Thymus (tissue), 11 donors: Measurements from ENCODE around the gene PROM2. TPM values are rescaled to one million over a fixed set of nuclear protein-coding genes. Genes with fewer than 3 reads are reported as not detected.

Experiments used
- DNase-seq, 9 donors: peaks; one replicate each; pipeline ENCODE4 v3.0.0-alpha.2; 2013; ENCODE audit warnings: low spot score in 9 of 9, low read depth in 6 of 9, missing footprints in 1 of 9
- H3K27ac ChIP-seq, 2 donors: one replicate each; pipeline ENCODE4 v1.5.1; 2013; ENCODE audit warnings: control low read depth in 1 of 2, low read depth in 1 of 2, low read length in 1 of 2, mild to moderate bottlenecking in 1 of 2, moderate library complexity in 1 of 2
- H3K27me3 ChIP-seq, 2 donors: one replicate each; pipeline ENCODE4 v1.5.1; 2013; ENCODE audit warnings: low read length in 1 of 2; ENCODE audit not compliant: control insufficient read depth in 2 of 2, insufficient read depth in 1 of 2
- H3K36me3 ChIP-seq, 2 donors: one replicate each; pipeline ENCODE4 v1.5.1; 2013; ENCODE audit warnings: low read length in 1 of 2, mild to moderate bottlenecking in 1 of 2, moderate library complexity in 1 of 2; ENCODE audit not compliant: control insufficient read depth in 2 of 2, insufficient read depth in 2 of 2
- H3K4me1 ChIP-seq, 2 donors: one replicate each; pipeline ENCODE4 v1.5.1; 2013; ENCODE audit warnings: low read length in 2 of 2; ENCODE audit not compliant: control insufficient read depth in 2 of 2, insufficient read depth in 2 of 2
- H3K4me3 ChIP-seq, 2 donors: one replicate each; pipeline ENCODE4 v1.5.1; 2013; ENCODE audit warnings: low read length in 2 of 2, control low read depth in 1 of 2, mild to moderate bottlenecking in 1 of 2
- H3K9me3 ChIP-seq, 2 donors: one replicate each; pipeline ENCODE4 v1.5.1; 2013; ENCODE audit warnings: low read length in 1 of 2, mild to moderate bottlenecking in 1 of 2; ENCODE audit not compliant: control insufficient read depth in 2 of 2, insufficient read depth in 1 of 2
- WGBS: extraction: QIAGEN DNeasy Blood & Tissue Kit; methylation state at CpG from one replicate; pipeline ENCODE4 v1.1.7; 2013; 5-methylcytosine and 5-hydroxymethylcytosine counted together
- polyA plus RNA-seq: library from polyadenylated mRNA; stranded (reverse); fragments of 200-250 nt; gene quantifications from one replicate; pipeline ENCODE4 v1.2.3, GENCODE V29; 2013
- total RNA-seq: library from RNA; stranded (reverse); fragments of 120-200 nt; gene quantifications from one replicate; pipeline ENCODE4 v1.2.4, GENCODE V29; 2013
- donor health status: healthy.

Gene PROM2
- total and polyA plus RNA-seq, 2 donors: 2.3 to 4.3 TPM

- DNase-seq: no peak
- WGBS: 94% methylated on average over 5 of the region's 5 CpGs
These were observed 32.8 kb downstream of the PROM2 start for GRCh38 chr2:95307036-95307435.

DNA sequence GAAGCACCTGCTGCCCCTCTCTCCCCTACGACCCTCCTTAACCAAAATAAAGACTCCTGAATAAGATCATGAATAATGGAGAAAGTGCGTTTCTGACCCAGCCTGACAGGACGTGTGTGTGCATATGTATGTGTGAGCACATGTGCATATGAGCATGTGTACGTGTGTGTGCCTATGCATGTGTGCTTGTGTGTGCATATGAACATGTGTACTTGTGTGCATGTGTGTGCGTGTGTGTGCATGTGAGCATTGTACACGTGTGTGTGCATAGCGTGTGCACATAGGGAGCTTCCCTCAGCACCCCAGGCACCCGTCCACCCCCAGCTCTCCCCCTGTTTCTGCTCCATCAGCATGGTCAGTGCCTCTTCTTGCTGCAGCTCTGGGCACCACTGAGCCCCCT is 33.6 kb downstream of the PROM2 start:
- no peak for DNase-seq
- Histone ChIP-seq H3K36me3 (no peaks in the 10 kb centered on the region), H3K4me1 (no peaks in the 10 kb centered on the region), H3K4me3 (no peak overlapping the region), H3K9me3 (no peaks in the 10 kb centered on the region), H3K27me3 (no peaks in the 10 kb centered on the region), H3K27ac (no peak overlapping the region)
- WGBS: 84% methylated on average over 8 of the region's 8 CpGs

More at GRCh38 chr2:95307036-95307435, 32.8 kb downstream of the PROM2 start:
- H3K9me3 ChIP-seq: no peaks in the 10 kb centered on the region
- no peak overlapping the region for H3K4me3 ChIP-seq
- H3K4me1 ChIP-seq: no peaks in the 10 kb centered on the region
- no peaks in the 10 kb centered on the region for H3K36me3 ChIP-seq
- H3K27ac ChIP-seq: no peak overlapping the region
- no peaks in the 10 kb centered on the region for H3K27me3 ChIP-seq

DNA sequence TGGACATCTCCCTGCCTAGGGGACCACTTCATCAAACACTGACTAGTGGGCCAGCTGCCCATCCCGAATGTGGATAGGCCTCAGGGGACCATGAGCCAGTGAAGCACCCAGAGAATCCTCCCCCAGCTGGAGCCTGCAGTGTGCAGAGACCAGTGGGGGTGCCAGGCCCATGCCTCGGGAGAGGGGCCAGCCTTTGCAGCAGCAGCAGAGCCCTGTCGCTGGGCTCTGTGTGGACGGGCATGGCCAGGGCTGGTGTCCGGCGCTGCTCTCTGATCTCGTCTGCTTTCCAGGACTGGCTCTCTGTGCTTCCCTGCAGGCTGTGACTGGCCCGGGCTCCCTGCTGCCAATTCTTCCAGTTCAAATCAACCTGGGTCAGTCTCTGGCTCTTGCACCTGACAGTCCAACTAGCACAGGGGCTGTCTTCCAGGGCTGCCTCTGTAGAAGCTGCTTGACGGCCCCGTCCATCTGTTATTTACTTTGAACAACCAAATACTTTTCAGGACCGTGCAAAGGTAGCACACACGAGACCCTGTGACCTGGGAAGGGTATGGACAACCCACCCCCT is 34.3 kb downstream of the PROM2 start:
- no peak overlapping the region for H3K4me3 ChIP-seq
- no peak for DNase-seq
- 93% methylated on average over 12 of the region's 12 CpGs for WGBS
- H3K36me3 ChIP-seq: no peaks in the 10 kb centered on the region
- H3K27ac ChIP-seq: no peak overlapping the region
- H3K27me3 ChIP-seq: no peaks in the 10 kb centered on the region
- H3K9me3 ChIP-seq: no peaks in the 10 kb centered on the region
- H3K4me1 ChIP-seq: no peaks in the 10 kb centered on the region

GRCh38 chr2:95309599-95309998 is 35.4 kb downstream of the PROM2 start:
- Histone ChIP-seq H3K4me3 (no peak overlapping the region), H3K9me3 (no peaks in the 10 kb centered on the region), H3K36me3 (no peaks in the 10 kb centered on the region), H3K27me3 (no peaks in the 10 kb centered on the region), H3K27ac (no peak overlapping the region), H3K4me1 (no peaks in the 10 kb centered on the region)
- 90% methylated on average over 8 of the region's 8 CpGs for WGBS
- DNase-seq: no peak

GRCh38 chr2:95310216-95310615 is 36.0 kb downstream of the PROM2 start:
- H3K4me1 ChIP-seq: no peaks in the 10 kb centered on the region
- 89% methylated on average over 8 of the region's 8 CpGs for WGBS
- no peaks in the 10 kb centered on the region for H3K36me3 ChIP-seq
- no peak for DNase-seq
- H3K4me3 ChIP-seq: no peak overlapping the region
- no peak overlapping the region for H3K27ac ChIP-seq
- H3K27me3 ChIP-seq: no peaks in the 10 kb centered on the region
- no peaks in the 10 kb centered on the region for H3K9me3 ChIP-seq

DNA sequence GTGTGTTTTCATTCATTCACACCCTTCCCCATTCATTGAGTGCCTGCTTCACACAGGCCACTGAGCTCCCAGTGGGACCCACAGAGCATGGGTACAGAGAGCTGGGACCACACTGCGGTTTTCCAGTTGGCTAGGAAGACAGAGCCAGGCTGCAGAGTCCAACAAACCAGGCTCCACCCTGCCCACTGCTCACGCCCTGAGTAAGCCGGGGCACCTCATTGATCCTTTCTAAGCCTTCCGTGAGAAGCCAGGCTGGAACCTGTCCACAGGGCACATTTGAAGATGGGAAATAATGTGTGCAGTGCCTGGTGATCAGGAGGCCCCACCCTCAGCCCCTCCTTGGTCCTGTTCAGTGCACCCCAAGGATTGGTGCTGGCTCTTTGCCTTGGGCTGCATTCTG is 36.4 kb downstream of the PROM2 start:
- Histone ChIP-seq H3K9me3 (no peaks in the 10 kb centered on the region), H3K27ac (no peak overlapping the region), H3K36me3 (no peaks in the 10 kb centered on the region), H3K4me1 (no peaks in the 10 kb centered on the region), H3K27me3 (no peaks in the 10 kb centered on the region), H3K4me3 (no peak overlapping the region)
- 97% methylated on average over 4 of the region's 4 CpGs for WGBS
- no peak for DNase-seq

DNA sequence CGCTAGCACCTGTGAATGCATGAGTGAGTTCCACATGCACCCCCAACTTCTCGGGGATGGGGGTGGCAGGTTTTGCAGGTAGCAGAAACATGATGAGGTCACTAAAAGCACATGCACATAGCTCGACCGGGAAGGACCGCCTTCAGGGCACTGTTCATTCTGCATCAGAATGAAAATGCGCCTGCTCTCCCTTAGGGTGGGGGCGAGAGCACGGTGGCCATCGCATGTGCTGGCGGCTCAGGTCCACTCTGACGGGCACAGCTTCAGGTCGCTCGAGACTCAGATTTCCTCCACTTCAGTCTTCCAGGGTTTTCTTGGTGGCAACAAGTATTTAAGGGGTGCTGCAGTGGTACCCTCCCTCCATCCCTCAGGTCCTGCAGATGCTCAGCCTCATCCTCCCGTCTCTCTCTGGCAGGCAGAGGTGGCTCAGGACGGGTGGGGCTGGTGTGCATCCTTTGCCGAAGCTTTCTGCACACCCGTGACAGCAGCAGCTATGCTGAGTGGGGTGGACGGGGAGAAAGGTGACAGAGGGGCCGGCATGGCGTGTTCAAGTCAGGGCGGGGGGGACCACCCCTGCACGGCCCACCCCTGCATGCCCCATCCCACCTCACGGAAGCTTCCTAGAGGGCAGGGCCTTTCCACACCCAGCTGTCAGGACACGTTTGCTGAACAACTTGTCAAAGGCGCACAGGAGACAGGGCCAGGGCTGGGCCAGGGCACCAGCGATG is 37.7 kb downstream of the PROM2 start:
- H3K36me3 ChIP-seq: no peaks in the 10 kb centered on the region
- no peak for DNase-seq
- no peaks in the 10 kb centered on the region for H3K27me3 ChIP-seq
- H3K9me3 ChIP-seq: no peaks in the 10 kb centered on the region
- WGBS: 92% methylated on average over 26 of the region's 26 CpGs
- H3K27ac ChIP-seq: no peak overlapping the region
- no peak overlapping the region for H3K4me3 ChIP-seq
- H3K4me1 ChIP-seq: no peaks in the 10 kb centered on the region

GRCh38 chr2:95312543-95313201 is 38.4 kb downstream of the PROM2 start:
- Histone ChIP-seq H3K9me3 (no peaks in the 10 kb centered on the region), H3K27ac (no peak overlapping the region), H3K4me3 (no peak overlapping the region), H3K36me3 (no peaks in the 10 kb centered on the region), H3K27me3 (no peaks in the 10 kb centered on the region), H3K4me1 (no peaks in the 10 kb centered on the region)
- DNase-seq: no peak
- 96% methylated on average over 24 of the region's 24 CpGs for WGBS

- DNase-seq: no peak
These were observed 39.3 kb downstream of the PROM2 start for GRCh38 chr2:95313296-95314131.

More at GRCh38 chr2:95313296-95314131, 39.3 kb downstream of the PROM2 start:
- Histone ChIP-seq H3K36me3 (no peaks in the 10 kb centered on the region), H3K27me3 (no peaks in the 10 kb centered on the region), H3K27ac (no peak overlapping the region), H3K4me3 (no peak overlapping the region), H3K4me1 (no peaks in the 10 kb centered on the region), H3K9me3 (no peaks in the 10 kb centered on the region)
- 94% methylated on average over 16 of the region's 16 CpGs for WGBS
